Ectodermal cell (in vitro differentiated cells): Measurements from ENCODE around the gene CCDC160.

ENCODE experiments used
- H3K27ac ChIP-seq: 2 replicates; pipeline ENCODE4 v1.7.0; 2013; ENCODE audit warnings: mild to moderate bottlenecking, low read depth, low read length; ENCODE audit not compliant: insufficient read depth, poor library complexity, severe bottlenecking
- H3K27me3 ChIP-seq: 2 replicates; pipeline ENCODE4 v1.7.0; 2013; ENCODE audit warnings: mild to moderate bottlenecking, low read length; ENCODE audit not compliant: insufficient read depth, control insufficient read depth, poor library complexity, severe bottlenecking
- H3K36me3 ChIP-seq: one replicate; pipeline ENCODE4 v1.7.0; 2013; ENCODE audit warnings: low read length; ENCODE audit not compliant: control insufficient read depth, insufficient read depth
- H3K4me1 ChIP-seq: one replicate; pipeline ENCODE4 v1.7.0; 2013; ENCODE audit warnings: low read length; ENCODE audit not compliant: control insufficient read depth, insufficient read depth
- H3K4me3 ChIP-seq: 2 replicates; pipeline ENCODE4 v1.7.0; 2013; ENCODE audit warnings: low read depth, low read length, control low read depth; ENCODE audit not compliant: insufficient read depth
- H3K9me3 ChIP-seq: 2 replicates; pipeline ENCODE4 v1.7.0; 2013; ENCODE audit warnings: mild to moderate bottlenecking, low read length, moderate library complexity; ENCODE audit not compliant: control insufficient read depth
- WGBS, 2 experiments: methylation state at CpG; one replicate each; pipeline ENCODE4 v1.1.7; 2013; ENCODE audit warnings: missing lambda C conversion rate in 2 of 2; 5-methylcytosine and 5-hydroxymethylcytosine counted together

Gene CCDC160

GRCh38 chrX:134287346-134287745 is 50.4 kb downstream of the CCDC160 start:
- WGBS, 2 experiments, result 80 to 90% methylated on average over 4 of the region's 4 CpGs
- Histone ChIP-seq H3K36me3 (no peaks in the 10 kb centered on the region), H3K4me1 (no peaks in the 10 kb centered on the region), H3K27ac (no peak overlapping the region), H3K27me3 (no peaks in the 10 kb centered on the region), H3K4me3 (no peak overlapping the region), H3K9me3 (no peaks in the 10 kb centered on the region)

DNA sequence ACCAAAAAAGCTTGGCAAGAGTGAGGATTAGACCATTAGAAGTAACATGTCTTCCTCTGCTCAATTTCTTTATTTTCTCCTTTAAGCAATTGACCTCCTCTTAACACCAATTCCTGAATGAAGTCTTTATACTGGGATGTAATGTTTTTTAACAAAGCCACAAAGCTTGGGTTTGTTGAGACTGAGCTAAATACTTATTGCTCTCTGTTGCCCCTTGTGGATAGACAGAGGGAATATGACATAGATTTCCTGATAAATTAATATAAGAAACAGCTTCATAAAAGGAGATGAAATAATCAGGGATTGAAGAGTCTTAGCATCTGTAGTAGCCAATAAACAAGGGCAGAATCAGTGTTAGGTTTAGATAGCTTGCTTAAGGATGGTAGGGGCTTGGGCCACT is 57.6 kb downstream of the CCDC160 start:
- Histone ChIP-seq H3K27ac (no peak overlapping the region), H3K27me3 (no peaks in the 10 kb centered on the region), H3K4me1 (no peaks in the 10 kb centered on the region), H3K4me3 (no peak overlapping the region), H3K9me3 (no peaks in the 10 kb centered on the region), H3K36me3 (no peaks in the 10 kb centered on the region)
